Measurements from ENCODE around the gene TMBIM6. TPM values are rescaled to one million over a fixed set of nuclear protein-coding genes. Genes with fewer than 3 reads are reported as not detected.

TMBIM6 gene
- total and polyA plus RNA-seq, 9 of the 15 experiments (the other 6 are each of a cell fraction or from before 2014, with no cell fraction given) = 147 to 1,288 (median 352) TPM

GRCh38 chr12:49740930-49741881 is at the start of gene TMBIM6 (continued):
- no peak for TF ChIP-seq ZBTB34 (CRISPR knock-in tag; IDR thresholded peaks at IDR 0.05)
- 0 out of 2 replicates have a peak, but pooled peaks have one; percentile 25 for TF ChIP-seq TCF7 (IDR thresholded peaks at IDR 0.05; ENCODE audit: borderline replicate concordance)
- TF ChIP-seq CBX5 (IDR thresholded peaks at IDR 0.05; ENCODE audit: borderline replicate concordance, low read depth) = no peak
- TF ChIP-seq STAT6 (CRISPR knock-in tag; IDR thresholded peaks at IDR 0.05) = no peak; the same call in 1 of the 2 replicates
- TF ChIP-seq MYNN (IDR thresholded peaks at IDR 0.05) = no peak
- TF ChIP-seq MYNN (CRISPR knock-in tag; IDR thresholded peaks at IDR 0.05) = no peak
- no peak; the same call in 1 of the 2 replicates for TF ChIP-seq PHB (CRISPR knock-in tag; IDR thresholded peaks at IDR 0.05)
- TF ChIP-seq ARHGAP35 (IDR thresholded peaks at IDR 0.05; ENCODE audit: partially characterized antibody) = no peak
- TF ChIP-seq MLLT1 (IDR thresholded peaks at IDR 0.05) = peak; percentile 69 to 99; a peak in 3 of 4 replicates
- TF ChIP-seq ESRRB (CRISPR knock-in tag; IDR thresholded peaks at IDR 0.05; ENCODE audit: borderline replicate concordance) = no peak
- no peak for TF ChIP-seq ZNF561 (CRISPR knock-in tag; conservative IDR thresholded peaks at IDR 0.05)
- TF ChIP-seq RAD21 (CRISPR knock-in tag; conservative IDR thresholded peaks at IDR 0.05 in 1 of 2, IDR thresholded peaks at IDR 0.05 in 1 of 2) = peak; percentile 49 to 66
- no peak for TF ChIP-seq ZNF354B (CRISPR knock-in tag; IDR thresholded peaks at IDR 0.05)
- TF ChIP-seq KLF16 (IDR thresholded peaks at IDR 0.05) = peak; percentile 76
- TF ChIP-seq E4F1 (CRISPR knock-in tag; IDR thresholded peaks at IDR 0.05; ENCODE audit: borderline replicate concordance) = no peak
- TF ChIP-seq NR0B1 (IDR thresholded peaks at IDR 0.05; ENCODE audit: partially characterized antibody) = no peak

Data from K562 (cell line).